ENCODE data around the gene UGT1A8. TPM values are rescaled to one million over a fixed set of nuclear protein-coding genes. Genes with fewer than 3 reads are reported as not detected.
"Not testable (repeated sequence)": the region's sequence is repeated elsewhere in the genome, so short reads cannot be mapped to it uniquely, and the experiment has no call there.

UGT1A8 gene
- total and polyA plus RNA-seq, 2 experiments from 2014 or later: 0.45 TPM; not detected in 1

GRCh38 chr2:233718552-233718951 lies 101.1 kb downstream of the UGT1A8 start, which contains the start of gene UGT1A4 (continued):
- TF ChIP-seq, protein P1, sequence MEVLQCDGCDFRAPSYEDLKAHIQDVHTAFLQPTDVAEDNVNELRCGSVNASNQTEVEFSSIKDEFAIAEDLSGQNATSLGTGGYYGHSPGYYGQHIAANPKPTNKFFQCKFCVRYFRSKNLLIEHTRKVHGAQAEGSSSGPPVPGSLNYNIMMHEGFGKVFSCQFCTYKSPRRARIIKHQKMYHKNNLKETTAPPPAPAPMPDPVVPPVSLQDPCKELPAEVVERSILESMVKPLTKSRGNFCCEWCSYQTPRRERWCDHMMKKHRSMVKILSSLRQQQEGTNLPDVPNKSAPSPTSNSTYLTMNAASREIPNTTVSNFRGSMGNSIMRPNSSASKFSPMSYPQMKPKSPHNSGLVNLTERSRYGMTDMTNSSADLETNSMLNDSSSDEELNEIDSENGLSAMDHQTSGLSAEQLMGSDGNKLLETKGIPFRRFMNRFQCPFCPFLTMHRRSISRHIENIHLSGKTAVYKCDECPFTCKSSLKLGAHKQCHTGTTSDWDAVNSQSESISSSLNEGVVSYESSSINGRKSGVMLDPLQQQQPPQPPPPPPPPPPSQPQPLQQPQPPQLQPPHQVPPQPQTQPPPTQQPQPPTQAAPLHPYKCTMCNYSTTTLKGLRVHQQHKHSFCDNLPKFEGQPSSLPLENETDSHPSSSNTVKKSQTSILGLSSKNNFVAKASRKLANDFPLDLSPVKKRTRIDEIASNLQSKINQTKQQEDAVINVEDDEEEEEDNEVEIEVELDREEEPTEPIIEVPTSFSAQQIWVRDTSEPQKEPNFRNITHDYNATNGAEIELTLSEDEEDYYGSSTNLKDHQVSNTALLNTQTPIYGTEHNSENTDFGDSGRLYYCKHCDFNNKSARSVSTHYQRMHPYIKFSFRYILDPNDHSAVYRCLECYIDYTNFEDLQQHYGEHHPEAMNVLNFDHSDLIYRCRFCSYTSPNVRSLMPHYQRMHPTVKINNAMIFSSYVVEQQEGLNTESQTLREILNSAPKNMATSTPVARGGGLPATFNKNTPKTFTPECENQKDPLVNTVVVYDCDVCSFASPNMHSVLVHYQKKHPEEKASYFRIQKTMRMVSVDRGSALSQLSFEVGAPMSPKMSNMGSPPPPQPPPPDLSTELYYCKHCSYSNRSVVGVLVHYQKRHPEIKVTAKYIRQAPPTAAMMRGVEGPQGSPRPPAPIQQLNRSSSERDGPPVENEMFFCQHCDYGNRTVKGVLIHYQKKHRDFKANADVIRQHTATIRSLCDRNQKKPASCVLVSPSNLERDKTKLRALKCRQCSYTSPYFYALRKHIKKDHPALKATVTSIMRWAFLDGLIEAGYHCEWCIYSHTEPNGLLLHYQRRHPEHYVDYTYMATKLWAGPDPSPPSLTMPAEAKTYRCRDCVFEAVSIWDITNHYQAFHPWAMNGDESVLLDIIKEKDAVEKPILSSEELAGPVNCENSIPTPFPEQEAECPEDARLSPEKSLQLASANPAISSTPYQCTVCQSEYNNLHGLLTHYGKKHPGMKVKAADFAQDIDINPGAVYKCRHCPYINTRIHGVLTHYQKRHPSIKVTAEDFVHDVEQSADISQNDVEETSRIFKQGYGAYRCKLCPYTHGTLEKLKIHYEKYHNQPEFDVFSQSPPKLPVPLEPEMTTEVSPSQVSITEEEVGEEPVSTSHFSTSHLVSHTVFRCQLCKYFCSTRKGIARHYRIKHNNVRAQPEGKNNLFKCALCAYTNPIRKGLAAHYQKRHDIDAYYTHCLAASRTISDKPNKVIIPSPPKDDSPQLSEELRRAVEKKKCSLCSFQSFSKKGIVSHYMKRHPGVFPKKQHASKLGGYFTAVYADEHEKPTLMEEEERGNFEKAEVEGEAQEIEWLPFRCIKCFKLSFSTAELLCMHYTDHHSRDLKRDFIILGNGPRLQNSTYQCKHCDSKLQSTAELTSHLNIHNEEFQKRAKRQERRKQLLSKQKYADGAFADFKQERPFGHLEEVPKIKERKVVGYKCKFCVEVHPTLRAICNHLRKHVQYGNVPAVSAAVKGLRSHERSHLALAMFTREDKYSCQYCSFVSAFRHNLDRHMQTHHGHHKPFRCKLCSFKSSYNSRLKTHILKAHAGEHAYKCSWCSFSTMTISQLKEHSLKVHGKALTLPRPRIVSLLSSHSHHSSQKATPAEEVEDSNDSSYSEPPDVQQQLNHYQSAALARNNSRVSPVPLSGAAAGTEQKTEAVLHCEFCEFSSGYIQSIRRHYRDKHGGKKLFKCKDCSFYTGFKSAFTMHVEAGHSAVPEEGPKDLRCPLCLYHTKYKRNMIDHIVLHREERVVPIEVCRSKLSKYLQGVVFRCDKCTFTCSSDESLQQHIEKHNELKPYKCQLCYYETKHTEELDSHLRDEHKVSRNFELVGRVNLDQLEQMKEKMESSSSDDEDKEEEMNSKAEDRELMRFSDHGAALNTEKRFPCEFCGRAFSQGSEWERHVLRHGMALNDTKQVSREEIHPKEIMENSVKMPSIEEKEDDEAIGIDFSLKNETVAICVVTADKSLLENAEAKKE (CRISPR knock-in tag; IDR thresholded peaks at IDR 0.05): no peak

DNA sequence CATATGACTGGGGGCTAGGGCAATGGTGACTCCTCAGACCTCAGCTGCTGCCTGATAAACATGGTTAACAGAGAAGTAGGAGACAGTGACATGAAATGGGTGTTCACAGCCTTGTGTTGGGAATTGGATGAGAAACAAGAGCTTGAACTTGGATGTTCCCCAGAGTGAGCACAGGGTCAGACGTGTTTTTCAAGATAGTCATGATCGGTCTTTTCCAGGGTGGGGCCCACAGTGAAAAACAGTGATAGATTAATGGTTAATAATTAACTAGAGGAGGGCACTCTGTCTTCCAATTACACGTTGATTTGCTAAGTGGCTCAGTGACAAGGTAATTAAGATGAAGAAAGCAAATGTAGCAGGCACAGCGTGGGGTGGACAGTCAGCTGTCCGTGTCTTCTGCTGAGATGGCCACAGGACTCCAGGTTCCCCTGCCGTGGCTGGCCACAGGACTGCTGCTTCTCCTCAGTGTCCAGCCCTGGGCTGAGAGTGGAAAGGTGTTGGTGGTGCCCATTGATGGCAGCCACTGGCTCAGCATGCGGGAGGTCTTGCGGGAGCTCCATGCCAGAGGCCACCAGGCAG lies 111.4 kb downstream of the UGT1A8 start, which contains the start of gene UGT1A3:
Gene UGT1A3 (plus strand): TSS at position 320 of the 579 bp plus-strand sequence. CDS start 85 bp downstream, at position 405.
- no peak within 1 kb of the TSS for H3K4me3 ChIP-seq
- DNase-seq (ENCODE audit: low spot score) (no peak), ATAC-seq (no peak)
- Mint-ChIP-seq H3K4me3 (no peak within 1 kb of the TSS), H3K27me3 (ENCODE audit: insufficient read depth, low read depth, poor library complexity) (peaks cover 2% of the 10 kb centered on the region), H3K4me1 (no peaks in the 10 kb centered on the region), H3K27ac (no peak within 1 kb of the TSS), H3K9me3 (peaks cover 30% of the 10 kb centered on the region), H3K36me3 (ENCODE audit: low read depth) (peaks cover 7% of the 10 kb centered on the region; the same call in 2 of the 3 replicates)
- H3K4me2 ChIP-seq: no peak within 1 kb of the TSS
- H3K36me3 ChIP-seq (ENCODE audit: insufficient read depth): no peaks in the 10 kb centered on the region
- no peaks in the 10 kb centered on the region for H3K4me1 ChIP-seq (ENCODE audit: insufficient read depth)
- H3K9me2 ChIP-seq (ENCODE audit: insufficient read depth): no peaks in the 10 kb centered on the region
- TF ChIP-seq POLR2AphosphoS5 (IDR thresholded peaks at IDR 0.05; ENCODE audit: low read depth): no peak
- no peak for TF ChIP-seq NANOG (IDR thresholded peaks at IDR 0.05; ENCODE audit: borderline replicate concordance)
- H3K79me2 ChIP-seq (replicated peaks; ENCODE audit: insufficient read depth): no peaks in the 10 kb centered on the region
- no peaks in the 10 kb centered on the region for H3F3A ChIP-seq (replicated peaks; ENCODE audit: low read depth)
- H4K20me1 ChIP-seq (replicated peaks; ENCODE audit: insufficient read depth): no peaks in the 10 kb centered on the region
- no peak within 1 kb of the TSS for H2AFZ ChIP-seq
- H3K27ac ChIP-seq (ENCODE audit: low read depth): no peak within 1 kb of the TSS
- H3K27me3 ChIP-seq (ENCODE audit: insufficient read depth): no peaks in the 10 kb centered on the region

DNA sequence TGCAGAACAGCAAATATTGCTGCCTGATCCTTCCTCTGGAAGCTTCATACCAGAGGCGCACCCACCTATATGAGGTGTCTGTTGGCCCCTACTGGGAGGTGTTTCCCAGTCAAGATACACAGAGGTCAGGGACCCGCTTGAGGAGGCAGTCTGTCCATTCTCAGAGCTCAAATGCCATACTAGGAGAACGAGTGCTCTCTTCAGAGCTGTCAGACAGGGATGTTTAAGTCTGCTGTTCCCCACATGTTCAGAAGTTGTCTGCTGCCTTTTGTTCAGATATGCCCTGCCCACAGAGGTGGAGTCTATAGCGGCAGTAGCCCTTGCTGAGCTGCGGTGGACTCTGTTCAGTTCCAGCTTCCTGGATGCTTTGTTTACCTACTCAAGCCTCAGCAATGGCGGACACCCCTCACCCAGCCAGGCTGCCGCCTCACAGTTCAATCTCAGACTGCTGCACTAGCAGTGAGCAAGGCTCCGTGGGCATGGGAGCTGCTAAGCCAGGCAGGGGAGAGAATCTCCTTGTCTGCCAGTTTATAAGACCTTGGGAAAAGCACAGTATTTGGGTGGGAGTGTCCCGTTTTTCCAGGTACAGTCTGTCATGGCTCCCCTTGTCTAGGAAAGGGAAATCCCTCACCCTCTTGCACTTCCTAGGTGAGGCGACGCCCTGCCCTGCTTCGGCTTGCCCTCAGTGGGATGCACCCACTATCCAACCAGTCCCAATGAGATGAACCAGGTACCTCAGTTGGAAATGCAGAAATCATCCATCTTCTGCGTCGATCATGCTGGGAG lies 119.6 kb downstream of the UGT1A8 start:
- H3K4me1 Mint-ChIP-seq; DNase-seq (ENCODE audit: low spot score); H3K27me3 ChIP-seq (ENCODE audit: insufficient read depth); H3K4me3 ChIP-seq; H3K4me1 ChIP-seq (ENCODE audit: insufficient read depth); H4K20me1 ChIP-seq (replicated peaks; ENCODE audit: insufficient read depth); H3F3A ChIP-seq (replicated peaks; ENCODE audit: low read depth); H2AFZ ChIP-seq; H3K27ac Mint-ChIP-seq; H3K79me2 ChIP-seq (replicated peaks; ENCODE audit: insufficient read depth); H3K36me3 ChIP-seq (ENCODE audit: insufficient read depth); H3K27ac ChIP-seq (ENCODE audit: low read depth); H3K9me2 ChIP-seq (ENCODE audit: insufficient read depth); H3K36me3 Mint-ChIP-seq (ENCODE audit: low read depth); ATAC-seq; H3K4me2 ChIP-seq; H3K4me3 Mint-ChIP-seq; H3K27me3 Mint-ChIP-seq (ENCODE audit: insufficient read depth, low read depth, poor library complexity): not testable (repeated sequence)
- peaks cover 32% of the 10 kb centered on the region for H3K9me3 Mint-ChIP-seq
